H1 (cell line): Measurements from ENCODE around the gene TINAGL1. TPM values are rescaled to one million over a fixed set of nuclear protein-coding genes. Genes with fewer than 3 reads are reported as not detected.

Experiments
- BACH1 ChIP-seq: IDR thresholded peaks from 2 replicates; pipeline ENCODE4 v1.6.1; 2012; ENCODE audit warnings: low read length, improper control_type of control experiment
- GTF2F1 ChIP-seq: IDR thresholded peaks from 2 replicates; pipeline ENCODE4 v1.6.1; 2012; ENCODE audit warnings: low read depth, low read length, improper control_type of control experiment, borderline replicate concordance
- KDM4A ChIP-seq: IDR thresholded peaks from one replicate; pipeline ENCODE4 v1.7.1; 2012; ENCODE audit warnings: low read depth, mild to moderate bottlenecking, moderate library complexity, low read length, inconsistent platforms; ENCODE audit not compliant: severe bottlenecking
- RFX5 ChIP-seq: IDR thresholded peaks from 2 replicates; pipeline ENCODE4 v1.6.1; 2011; ENCODE audit warnings: low read depth, low read length, improper control_type of control experiment, borderline replicate concordance
- SAP30 ChIP-seq: fragments of 300-600 bp; sonication (generic); IDR thresholded peaks from 2 replicates; pipeline ENCODE4 v1.7.1; 2012; ENCODE audit warnings: low read length, moderate library complexity, mild to moderate bottlenecking, inconsistent platforms; ENCODE audit not compliant: insufficient read depth, insufficient replicate concordance
- SP4 ChIP-seq: IDR thresholded peaks from 2 replicates; pipeline ENCODE4 v1.6.1; 2012; ENCODE audit warnings: low read length, inconsistent platforms
- YY1 ChIP-seq: IDR thresholded peaks from 2 replicates; pipeline ENCODE4 v1.6.1; 2011; ENCODE audit warnings: low read depth, mild to moderate bottlenecking, low read length
- polyA plus RNA-seq, 7 experiments: library from polyadenylated mRNA; depleted of rRNA in 3 of 7; stranded (reverse) in 5 of 7; unstranded in 2 of 7; fragments of >200 nt in 5 of 7; fragments of 200-250 nt in 2 of 7; gene quantifications; 1 replicate in 5 of 7; 2 replicates in 1 of 7; 4 replicates in 1 of 7; pipeline versions ENCODE4 v1.2.1 to v1.2.3, GENCODE V29; 2011 to 2013; ENCODE audit warnings: missing spikeins in 2 of 7, mixed read lengths in 2 of 7
- total RNA-seq: library from RNA; stranded (reverse); fragmentation: NEBNext Ultra II Directional; extraction: Animal tissue kit (Norgen Biotek cat#: 25700); gene quantifications from 2 replicates; pipeline ENCODE4 v1.2.1, GENCODE V29; 2021
- TF ChIP-seq, protein P1 (sequence below): fragments of 300-600 bp; sonication (generic); IDR thresholded peaks from 2 replicates; pipeline ENCODE4 v1.7.1; 2012; ENCODE audit warnings: low read length, moderate library complexity, mild to moderate bottlenecking, inconsistent platforms; ENCODE audit not compliant: insufficient replicate concordance
- TF ChIP-seq, protein P2 (sequence below): IDR thresholded peaks from 2 replicates; pipeline ENCODE4 v1.6.1; 2012; ENCODE audit warnings: low read length, inconsistent platforms

Gene TINAGL1
- total and polyA plus RNA-seq, 2 of the 8 experiments (the other 6 are each of a cell fraction or from before 2014, with no cell fraction given) = 11.2 to 21.7 TPM

GRCh38 chr1:31605908-31606427, 29.7 kb downstream of the TINAGL1 start (continued):
- TF ChIP-seq, protein P1, sequence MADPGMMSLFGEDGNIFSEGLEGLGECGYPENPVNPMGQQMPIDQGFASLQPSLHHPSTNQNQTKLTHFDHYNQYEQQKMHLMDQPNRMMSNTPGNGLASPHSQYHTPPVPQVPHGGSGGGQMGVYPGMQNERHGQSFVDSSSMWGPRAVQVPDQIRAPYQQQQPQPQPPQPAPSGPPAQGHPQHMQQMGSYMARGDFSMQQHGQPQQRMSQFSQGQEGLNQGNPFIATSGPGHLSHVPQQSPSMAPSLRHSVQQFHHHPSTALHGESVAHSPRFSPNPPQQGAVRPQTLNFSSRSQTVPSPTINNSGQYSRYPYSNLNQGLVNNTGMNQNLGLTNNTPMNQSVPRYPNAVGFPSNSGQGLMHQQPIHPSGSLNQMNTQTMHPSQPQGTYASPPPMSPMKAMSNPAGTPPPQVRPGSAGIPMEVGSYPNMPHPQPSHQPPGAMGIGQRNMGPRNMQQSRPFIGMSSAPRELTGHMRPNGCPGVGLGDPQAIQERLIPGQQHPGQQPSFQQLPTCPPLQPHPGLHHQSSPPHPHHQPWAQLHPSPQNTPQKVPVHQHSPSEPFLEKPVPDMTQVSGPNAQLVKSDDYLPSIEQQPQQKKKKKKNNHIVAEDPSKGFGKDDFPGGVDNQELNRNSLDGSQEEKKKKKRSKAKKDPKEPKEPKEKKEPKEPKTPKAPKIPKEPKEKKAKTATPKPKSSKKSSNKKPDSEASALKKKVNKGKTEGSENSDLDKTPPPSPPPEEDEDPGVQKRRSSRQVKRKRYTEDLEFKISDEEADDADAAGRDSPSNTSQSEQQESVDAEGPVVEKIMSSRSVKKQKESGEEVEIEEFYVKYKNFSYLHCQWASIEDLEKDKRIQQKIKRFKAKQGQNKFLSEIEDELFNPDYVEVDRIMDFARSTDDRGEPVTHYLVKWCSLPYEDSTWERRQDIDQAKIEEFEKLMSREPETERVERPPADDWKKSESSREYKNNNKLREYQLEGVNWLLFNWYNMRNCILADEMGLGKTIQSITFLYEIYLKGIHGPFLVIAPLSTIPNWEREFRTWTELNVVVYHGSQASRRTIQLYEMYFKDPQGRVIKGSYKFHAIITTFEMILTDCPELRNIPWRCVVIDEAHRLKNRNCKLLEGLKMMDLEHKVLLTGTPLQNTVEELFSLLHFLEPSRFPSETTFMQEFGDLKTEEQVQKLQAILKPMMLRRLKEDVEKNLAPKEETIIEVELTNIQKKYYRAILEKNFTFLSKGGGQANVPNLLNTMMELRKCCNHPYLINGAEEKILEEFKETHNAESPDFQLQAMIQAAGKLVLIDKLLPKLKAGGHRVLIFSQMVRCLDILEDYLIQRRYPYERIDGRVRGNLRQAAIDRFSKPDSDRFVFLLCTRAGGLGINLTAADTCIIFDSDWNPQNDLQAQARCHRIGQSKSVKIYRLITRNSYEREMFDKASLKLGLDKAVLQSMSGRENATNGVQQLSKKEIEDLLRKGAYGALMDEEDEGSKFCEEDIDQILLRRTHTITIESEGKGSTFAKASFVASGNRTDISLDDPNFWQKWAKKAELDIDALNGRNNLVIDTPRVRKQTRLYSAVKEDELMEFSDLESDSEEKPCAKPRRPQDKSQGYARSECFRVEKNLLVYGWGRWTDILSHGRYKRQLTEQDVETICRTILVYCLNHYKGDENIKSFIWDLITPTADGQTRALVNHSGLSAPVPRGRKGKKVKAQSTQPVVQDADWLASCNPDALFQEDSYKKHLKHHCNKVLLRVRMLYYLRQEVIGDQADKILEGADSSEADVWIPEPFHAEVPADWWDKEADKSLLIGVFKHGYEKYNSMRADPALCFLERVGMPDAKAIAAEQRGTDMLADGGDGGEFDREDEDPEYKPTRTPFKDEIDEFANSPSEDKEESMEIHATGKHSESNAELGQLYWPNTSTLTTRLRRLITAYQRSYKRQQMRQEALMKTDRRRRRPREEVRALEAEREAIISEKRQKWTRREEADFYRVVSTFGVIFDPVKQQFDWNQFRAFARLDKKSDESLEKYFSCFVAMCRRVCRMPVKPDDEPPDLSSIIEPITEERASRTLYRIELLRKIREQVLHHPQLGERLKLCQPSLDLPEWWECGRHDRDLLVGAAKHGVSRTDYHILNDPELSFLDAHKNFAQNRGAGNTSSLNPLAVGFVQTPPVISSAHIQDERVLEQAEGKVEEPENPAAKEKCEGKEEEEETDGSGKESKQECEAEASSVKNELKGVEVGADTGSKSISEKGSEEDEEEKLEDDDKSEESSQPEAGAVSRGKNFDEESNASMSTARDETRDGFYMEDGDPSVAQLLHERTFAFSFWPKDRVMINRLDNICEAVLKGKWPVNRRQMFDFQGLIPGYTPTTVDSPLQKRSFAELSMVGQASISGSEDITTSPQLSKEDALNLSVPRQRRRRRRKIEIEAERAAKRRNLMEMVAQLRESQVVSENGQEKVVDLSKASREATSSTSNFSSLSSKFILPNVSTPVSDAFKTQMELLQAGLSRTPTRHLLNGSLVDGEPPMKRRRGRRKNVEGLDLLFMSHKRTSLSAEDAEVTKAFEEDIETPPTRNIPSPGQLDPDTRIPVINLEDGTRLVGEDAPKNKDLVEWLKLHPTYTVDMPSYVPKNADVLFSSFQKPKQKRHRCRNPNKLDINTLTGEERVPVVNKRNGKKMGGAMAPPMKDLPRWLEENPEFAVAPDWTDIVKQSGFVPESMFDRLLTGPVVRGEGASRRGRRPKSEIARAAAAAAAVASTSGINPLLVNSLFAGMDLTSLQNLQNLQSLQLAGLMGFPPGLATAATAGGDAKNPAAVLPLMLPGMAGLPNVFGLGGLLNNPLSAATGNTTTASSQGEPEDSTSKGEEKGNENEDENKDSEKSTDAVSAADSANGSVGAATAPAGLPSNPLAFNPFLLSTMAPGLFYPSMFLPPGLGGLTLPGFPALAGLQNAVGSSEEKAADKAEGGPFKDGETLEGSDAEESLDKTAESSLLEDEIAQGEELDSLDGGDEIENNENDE = no peak
- no peak for TF ChIP-seq BACH1
- no peak for TF ChIP-seq GTF2F1
- TF ChIP-seq SAP30 = no peak
- TF ChIP-seq RFX5 = no peak
- no peak for TF ChIP-seq SP4
- no peak for TF ChIP-seq KDM4A
- no peak for TF ChIP-seq YY1
- TF ChIP-seq, protein P2, sequence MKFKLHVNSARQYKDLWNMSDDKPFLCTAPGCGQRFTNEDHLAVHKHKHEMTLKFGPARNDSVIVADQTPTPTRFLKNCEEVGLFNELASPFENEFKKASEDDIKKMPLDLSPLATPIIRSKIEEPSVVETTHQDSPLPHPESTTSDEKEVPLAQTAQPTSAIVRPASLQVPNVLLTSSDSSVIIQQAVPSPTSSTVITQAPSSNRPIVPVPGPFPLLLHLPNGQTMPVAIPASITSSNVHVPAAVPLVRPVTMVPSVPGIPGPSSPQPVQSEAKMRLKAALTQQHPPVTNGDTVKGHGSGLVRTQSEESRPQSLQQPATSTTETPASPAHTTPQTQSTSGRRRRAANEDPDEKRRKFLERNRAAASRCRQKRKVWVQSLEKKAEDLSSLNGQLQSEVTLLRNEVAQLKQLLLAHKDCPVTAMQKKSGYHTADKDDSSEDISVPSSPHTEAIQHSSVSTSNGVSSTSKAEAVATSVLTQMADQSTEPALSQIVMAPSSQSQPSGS = no peak
